ENCODE results near the gene SLC16A1. TPM values are rescaled to one million over a fixed set of nuclear protein-coding genes. Genes with fewer than 3 reads are reported as not detected.
A peak's percentile ranks its signal among the peaks of the same experiment; 100 is the strongest.

SLC16A1 gene
- total and polyA plus RNA-seq, 10 of the 15 experiments (the other 5 are each of a cell fraction or from before 2014, with no cell fraction given), result 39.0 to 106 (median 65.8) TPM

- TF ChIP-seq SRF (IDR thresholded peaks at IDR 0.05; ENCODE audit: low read depth in 2 of 2, low read length in 2 of 2) (no peak), CTCF (IDR thresholded peaks at IDR 0.05 in 2 of 3, conservative IDR thresholded peaks at IDR 0.05 in 1 of 3; ENCODE audit: control insufficient read depth in 2 of 3, extremely low read depth in 1 of 3, insufficient read depth in 1 of 3, low read depth in 3 of 3, low read length in 3 of 3) (peak in 1 of 3 experiments; percentile 1; a peak in 1 of 6 replicates), ZNF217 (IDR thresholded peaks at IDR 0.05) (no peak), ZZZ3 (IDR thresholded peaks at IDR 0.05; ENCODE audit: control insufficient read depth, insufficient read length, low read depth) (no peak), BMI1 (IDR thresholded peaks at IDR 0.05; ENCODE audit: borderline replicate concordance) (no peak), MEF2B (IDR thresholded peaks at IDR 0.05; ENCODE audit: partially characterized antibody, poor library complexity, severe bottlenecking) (no peak), HSF1 (IDR thresholded peaks at IDR 0.05; ENCODE audit: low read depth, low read length) (no peak), NRF1 (conservative IDR thresholded peaks at IDR 0.05; ENCODE audit: low read depth, low read length) (no peak), FOXM1 (IDR thresholded peaks at IDR 0.05; ENCODE audit: low read depth, low read length) (no peak), MTA3 (IDR thresholded peaks at IDR 0.05; ENCODE audit: borderline replicate concordance, low read length) (0 out of 2 replicates have a peak, but pooled peaks have one; percentile 50), SIN3A (IDR thresholded peaks at IDR 0.05; ENCODE audit: low read depth, low read length) (0 out of 2 replicates have a peak, but pooled peaks have one; percentile 7), HCFC1 (IDR thresholded peaks at IDR 0.05; ENCODE audit: low read length) (no peak)
- BruUV-seq (replicated peaks), result TSS peak; percentile 77
- Histone ChIP-seq H3K4me1 (ENCODE audit: control insufficient read depth, insufficient read depth, low read length) (no peaks in the 10 kb centered on the region), H3K27ac (ENCODE audit: control insufficient read depth, insufficient read depth) (peak overlapping the region; percentile 93), H3K79me2 (ENCODE audit: control insufficient read depth, insufficient read depth, low read length) (peaks cover 97% of the 10 kb centered on the region), H3K36me3 (ENCODE audit: control insufficient read depth in 2 of 2, insufficient read depth in 2 of 2, low read length in 1 of 2) (no peaks in the 10 kb centered on the region; a peak in 1 of 4 replicates), H2AFZ (ENCODE audit: control insufficient read depth, low read depth, low read length) (peak overlapping the region; percentile 84), H3K4me2 (ENCODE audit: control insufficient read depth, insufficient read depth) (peak overlapping the region; percentile 86), H3K9me3 (replicated peaks; ENCODE audit: control insufficient read depth, insufficient read depth, low read length) (no peaks in the 10 kb centered on the region), H3K4me3 (peak overlapping the region; percentile 82), H3K9ac (ENCODE audit: control insufficient read depth, insufficient read depth, low read length) (peak overlapping the region; percentile 94), H3K27me3 (replicated peaks in 1 of 2; ENCODE audit: control insufficient read depth in 2 of 2, insufficient read depth in 2 of 2, low read length in 1 of 2) (no peaks in the 10 kb centered on the region), H4K20me1 (ENCODE audit: control insufficient read depth, insufficient read depth) (no peaks in the 10 kb centered on the region)
- ChIA-PET RAD21 (ENCODE audit: unreplicated experiment) (interaction anchor here (0.9 to 3.2 kb wide), 7 partner anchors 9 to 116 kb away, joined by 3 to 44 read pairs (median 6); partner anchors contain the start of gene LRIG2), CTCF (interaction anchor here (0.9 to 2.4 kb wide), 8 partner anchors 19 to 241 kb away, joined by 3 to 14 read pairs (median 4); partner anchors contain the start of gene LRIG2), POLR2A (interaction anchor here (0.9 to 2.2 kb wide), 9 partner anchors 9 to 116 kb away, joined by 3 to 25 read pairs (median 4); partner anchors contain the start of gene LRIG2), SMC1A (ENCODE audit: uncharacterized antibody, unreplicated experiment) (interaction anchor here (1.0 to 2.8 kb wide), 8 partner anchors 9 to 116 kb away, joined by 3 to 11 read pairs (median 4); partner anchors contain the start of gene LRIG2)
- intact Hi-C loops (cut with micrococcal nuclease; ENCODE audit: unreplicated experiment), result loop anchor here (2.0 kb wide), 1 partner anchor 240 kb away; no protein-coding TSS in a partner anchor
- WGBS (ENCODE audit: insufficient coverage, insufficient replicate concordance, low lambda C conversion rate, missing lambda C conversion rate), result 2% methylated on average over 38 of the region's 38 CpGs
- DNase-seq (ENCODE audit: low read depth, low spot score) (no peak), FAIRE-seq (no peak), ATAC-seq (peak; percentile 21)
- in situ Hi-C loops (cut with MboI), result loop anchor here (25.0 kb wide), 1 partner anchor 1781 kb away; no protein-coding TSS in a partner anchor
Measured at GRCh38 chr1:112956544-112957132, 642 bp upstream of the SLC16A1 start.
